NCI-H82 treated with DMSO at 0.1 percent for 48 hours (cell line): ENCODE data around the gene DYNC2I2.
"Not testable (repeated sequence)": the region's sequence is repeated elsewhere in the genome, so short reads cannot be mapped to it uniquely, and the experiment has no call there.

ENCODE experiments used
- DNase-seq: peaks from one replicate; lab custom pipeline; 2025; ENCODE audit not compliant: unreplicated experiment; lab: John Stamatoyannopoulos, UW

The DYNC2I2 gene

GRCh38 chr9:128619779-128620178 is 36.9 kb downstream of the DYNC2I2 start:
- no peak for DNase-seq

DNA sequence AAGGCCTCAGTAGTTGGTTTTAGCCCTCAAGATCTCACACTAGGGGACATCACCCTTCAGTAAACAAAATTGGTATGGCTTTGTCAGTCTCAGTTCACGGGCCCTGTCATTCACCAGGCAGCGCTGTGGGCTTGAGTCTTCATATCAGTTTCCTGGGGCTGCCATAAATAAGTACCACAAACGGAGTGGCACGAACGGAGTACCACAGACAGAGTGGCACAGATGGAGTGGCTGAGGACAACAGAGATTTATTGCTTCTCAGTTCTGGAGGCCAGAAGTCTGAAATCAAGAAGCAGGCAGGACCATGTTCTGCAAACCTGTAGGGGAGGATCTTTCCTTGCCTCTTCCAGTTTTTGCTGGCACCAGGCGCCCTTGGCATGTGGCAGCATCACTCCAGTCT is 37.5 kb downstream of the DYNC2I2 start:
- no peak for DNase-seq

GRCh38 chr9:128617943-128618342 is 38.7 kb downstream of the DYNC2I2 start:
- DNase-seq, result no peak

GRCh38 chr9:128615571-128615970 is 41.1 kb downstream of the DYNC2I2 start:
- no peak for DNase-seq

DNA sequence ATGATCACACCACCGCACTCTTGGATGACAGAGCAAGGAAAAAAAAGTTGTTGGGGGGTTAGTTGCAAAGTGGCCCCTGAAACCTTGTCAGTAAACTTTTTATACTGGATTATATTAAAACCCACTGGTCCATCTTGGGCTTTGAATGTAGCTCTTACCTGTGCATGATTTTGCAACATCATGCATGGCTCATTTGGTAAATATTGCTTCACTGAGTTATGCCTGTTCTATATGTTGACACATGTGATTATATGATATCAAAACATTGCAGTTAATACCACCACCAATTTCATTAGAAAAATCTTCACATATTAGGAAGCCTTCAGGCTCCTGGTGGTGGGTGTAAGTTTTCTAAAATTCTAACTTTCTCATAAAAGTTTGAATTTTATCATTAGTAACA is 41.9 kb downstream of the DYNC2I2 start:
- no peak for DNase-seq

DNA sequence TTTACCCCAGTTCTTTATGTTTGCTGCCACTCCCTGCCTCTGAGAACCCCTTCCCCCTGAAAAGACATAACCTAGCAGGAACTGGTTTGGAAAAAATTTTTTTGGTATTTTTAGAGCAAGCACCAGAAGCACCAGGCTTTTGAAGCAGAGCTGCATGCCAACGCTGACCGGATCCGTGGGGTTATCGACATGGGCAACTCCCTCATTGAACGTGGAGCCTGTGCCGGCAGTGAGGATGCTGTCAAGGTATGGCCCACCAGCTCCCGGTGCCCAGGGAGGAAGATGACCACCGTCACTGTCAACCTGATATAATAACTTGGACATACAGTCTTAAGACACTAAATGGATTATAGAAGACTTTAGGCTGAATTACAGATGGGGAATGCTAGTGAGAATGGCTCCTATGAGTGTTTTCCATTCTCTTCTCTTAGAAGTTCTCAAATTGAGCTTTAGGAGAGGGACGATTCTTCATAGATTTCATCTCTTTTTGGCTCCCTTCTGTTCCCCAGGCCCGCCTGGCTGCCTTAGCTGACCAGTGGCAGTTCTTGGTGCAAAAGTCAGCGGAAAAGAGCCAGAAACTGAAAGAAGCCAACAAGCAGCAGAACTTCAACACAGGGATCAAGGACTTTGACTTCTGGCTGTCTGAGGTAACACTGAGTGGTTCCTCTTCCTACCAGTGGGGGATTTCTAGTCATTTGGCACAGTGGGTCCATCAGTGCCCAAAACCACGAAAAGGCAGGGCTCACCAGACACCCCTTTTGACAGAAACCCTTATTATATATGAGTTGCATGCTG is 44.9 kb downstream of the DYNC2I2 start:
- no peak for DNase-seq

DNA sequence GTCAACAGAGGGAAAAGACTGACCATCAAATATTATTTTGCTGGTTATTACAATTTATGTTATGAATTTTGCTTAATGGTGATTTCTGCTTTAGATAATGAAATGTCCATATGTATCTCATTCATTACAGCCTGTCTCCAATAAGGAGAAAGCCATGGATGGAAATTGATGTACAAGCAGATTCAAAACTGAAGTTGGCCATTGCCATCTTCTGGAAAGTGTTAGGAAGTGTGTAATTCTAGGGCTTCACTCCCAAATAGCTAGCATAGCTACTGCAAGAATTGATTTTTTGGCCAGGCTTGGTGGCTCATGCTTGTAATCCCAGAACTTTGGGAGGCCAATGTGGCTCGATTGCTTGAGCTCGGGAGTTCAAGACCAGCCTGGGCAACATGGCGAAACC is 45.8 kb downstream of the DYNC2I2 start:
- DNase-seq, result no peak

- DNase-seq, result no peak
Measured at GRCh38 chr9:128607642-128608350, 48.9 kb downstream of the DYNC2I2 start.

DNA sequence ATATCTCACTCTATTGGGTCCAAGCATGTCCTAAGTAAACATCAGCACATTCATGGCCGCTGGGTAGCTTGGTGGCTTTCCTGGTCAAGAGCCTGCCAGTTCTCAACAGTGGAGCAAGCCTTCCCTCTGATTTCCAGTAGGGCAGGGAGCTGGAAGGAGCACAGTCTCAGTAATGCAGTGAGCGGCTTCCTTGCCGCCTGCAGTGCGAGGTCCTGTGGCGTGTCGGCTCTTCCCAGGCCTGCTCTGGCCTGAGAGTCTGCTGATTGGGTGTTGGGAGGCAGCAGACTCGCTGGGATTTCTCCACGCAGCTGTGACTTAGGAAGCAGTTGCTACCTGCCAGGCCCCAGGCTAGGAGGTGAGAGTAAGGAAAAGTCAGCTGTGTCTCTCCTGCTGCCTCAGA is 53.0 kb downstream of the DYNC2I2 start:
- DNase-seq, result no peak

GRCh38 chr9:128600099-128600498 is 56.5 kb downstream of the DYNC2I2 start:
- no peak for DNase-seq

DNA sequence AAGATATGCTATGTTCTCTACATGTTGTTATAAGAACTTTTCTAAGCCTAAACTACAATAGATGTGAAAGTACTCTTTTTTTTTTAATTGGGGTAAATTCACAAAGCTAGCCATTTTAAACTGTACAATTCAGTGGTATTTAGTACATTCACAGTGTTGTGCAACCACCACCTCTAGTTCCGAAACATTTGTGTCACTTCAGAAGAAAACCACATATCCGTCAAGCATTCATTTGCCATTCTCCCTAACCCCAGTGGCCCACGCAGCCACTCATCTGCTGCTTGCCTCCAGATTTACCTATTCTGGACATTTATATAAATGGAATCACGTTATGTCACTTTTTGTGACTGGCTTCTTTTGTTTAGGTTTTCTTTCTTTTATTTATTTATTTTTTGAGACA is 61.2 kb downstream of the DYNC2I2 start:
- DNase-seq, result no peak

DNA sequence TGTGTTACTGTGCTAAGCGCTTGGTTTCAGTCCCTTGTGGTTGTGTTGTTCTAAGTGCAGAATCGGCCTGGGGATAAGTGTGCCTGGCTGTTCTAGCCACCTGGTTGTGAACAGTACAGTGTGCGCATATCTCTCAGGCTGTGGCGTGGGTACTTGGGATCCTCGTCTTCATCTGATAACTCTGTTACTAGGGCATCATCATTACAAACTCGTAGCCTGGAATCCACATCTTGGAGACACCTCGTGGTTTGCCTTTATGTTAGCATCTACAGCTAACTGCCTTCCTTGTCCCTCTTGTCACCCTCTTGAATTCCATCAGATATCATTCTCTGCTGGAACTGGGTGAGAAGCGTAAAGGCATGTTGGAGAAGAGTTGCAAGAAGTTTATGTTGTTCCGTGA is 62.8 kb downstream of the DYNC2I2 start:
- DNase-seq, result no peak

- no peak for DNase-seq
Measured at GRCh38 chr9:128593039-128593438, 63.6 kb downstream of the DYNC2I2 start.

- DNase-seq, result no peak
Measured at GRCh38 chr9:128588581-128589233, 67.9 kb downstream of the DYNC2I2 start.

GRCh38 chr9:128587453-128587852 is 69.2 kb downstream of the DYNC2I2 start:
- no peak for DNase-seq

- DNase-seq, result not testable (repeated sequence)
Measured at GRCh38 chr9:128586934-128587333, 69.7 kb downstream of the DYNC2I2 start.

DNA sequence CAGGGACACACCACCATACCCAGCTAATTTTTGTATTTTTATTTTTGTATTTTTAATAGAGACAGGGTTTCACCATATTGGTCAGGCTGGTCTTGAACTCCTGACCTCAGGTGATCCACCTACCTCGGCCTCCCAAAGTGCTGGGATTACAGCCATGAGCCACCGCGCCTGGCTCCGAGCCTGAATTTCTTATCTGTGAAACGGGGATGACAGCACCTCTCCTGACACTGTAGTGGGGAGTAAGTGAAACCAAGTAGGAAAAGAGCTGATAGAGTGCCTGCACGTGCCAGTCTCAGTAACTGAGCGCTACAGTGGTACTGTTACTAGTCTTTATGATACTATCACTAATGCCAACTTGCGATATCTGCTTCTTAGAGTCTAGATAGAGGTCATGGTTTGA is 71.5 kb downstream of the DYNC2I2 start:
- DNase-seq, result not testable (repeated sequence)
